ENCODE results near the gene INF2.

INF2 gene

DNA sequence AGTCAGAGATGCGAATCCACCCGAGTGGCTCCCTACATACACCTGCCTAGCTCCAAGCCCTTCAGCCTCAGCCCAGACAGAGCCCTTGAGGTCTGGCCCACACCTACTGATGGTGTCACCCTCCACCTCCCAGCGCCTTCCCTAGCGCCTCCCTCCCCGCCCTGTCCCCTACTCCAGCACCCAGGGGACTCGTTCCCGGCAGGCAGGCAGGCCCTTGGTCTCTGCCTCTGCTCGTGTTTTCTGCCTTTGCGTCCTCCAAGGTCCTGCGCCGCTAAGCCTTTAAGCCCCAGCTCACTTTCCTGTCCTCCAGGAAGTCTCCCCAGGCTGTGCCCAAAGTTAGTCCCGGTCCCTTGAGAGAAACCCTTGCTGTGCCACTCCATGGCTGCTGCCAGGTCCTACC is 12.7 kb downstream of the INF2 start:
- DNase-seq (ENCODE audit: low read depth in 3 of 3), result no peak

DNA sequence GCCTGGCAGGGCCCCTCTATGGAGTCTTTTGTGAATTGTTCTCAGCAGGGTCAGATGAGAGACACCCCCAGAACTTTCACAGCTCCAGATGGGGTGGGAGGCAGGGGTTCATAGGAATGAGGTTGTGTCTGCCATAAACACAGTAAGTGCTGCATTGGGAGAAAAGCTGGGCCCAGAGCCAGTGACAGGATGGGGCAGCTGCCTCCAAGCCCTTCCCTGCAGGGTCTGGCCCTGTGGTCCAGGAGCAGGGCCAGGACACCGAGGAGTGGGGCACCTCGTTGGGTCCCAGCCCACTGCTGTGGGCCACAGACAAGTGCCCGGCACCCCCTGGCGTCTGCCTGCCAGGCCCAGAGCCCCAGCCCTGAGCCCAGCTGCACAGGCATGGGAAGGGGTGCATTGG is 13.3 kb downstream of the INF2 start:
- DNase-seq (ENCODE audit: low read depth in 3 of 3), result no peak

DNA sequence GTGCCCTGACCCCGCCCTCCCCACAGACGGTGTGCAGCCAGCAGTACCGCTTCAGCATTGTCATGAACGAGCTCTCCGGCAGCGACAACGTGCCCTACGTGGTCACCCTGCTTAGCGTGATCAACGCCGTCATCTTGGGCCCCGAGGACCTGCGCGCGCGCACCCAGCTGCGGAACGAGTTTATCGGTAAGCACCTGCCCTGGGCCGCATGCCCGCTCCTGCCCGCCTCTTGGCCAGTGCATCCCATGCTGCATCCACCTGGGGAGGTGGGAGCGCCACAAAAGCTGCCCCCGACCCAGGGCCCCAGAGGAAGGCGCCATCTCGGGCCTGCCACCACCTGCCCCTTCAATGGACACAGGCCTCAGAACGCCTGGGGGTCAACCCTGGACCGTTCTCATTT is 13.9 kb downstream of the INF2 start:
- DNase-seq (ENCODE audit: low read depth in 3 of 3), result no peak

DNA sequence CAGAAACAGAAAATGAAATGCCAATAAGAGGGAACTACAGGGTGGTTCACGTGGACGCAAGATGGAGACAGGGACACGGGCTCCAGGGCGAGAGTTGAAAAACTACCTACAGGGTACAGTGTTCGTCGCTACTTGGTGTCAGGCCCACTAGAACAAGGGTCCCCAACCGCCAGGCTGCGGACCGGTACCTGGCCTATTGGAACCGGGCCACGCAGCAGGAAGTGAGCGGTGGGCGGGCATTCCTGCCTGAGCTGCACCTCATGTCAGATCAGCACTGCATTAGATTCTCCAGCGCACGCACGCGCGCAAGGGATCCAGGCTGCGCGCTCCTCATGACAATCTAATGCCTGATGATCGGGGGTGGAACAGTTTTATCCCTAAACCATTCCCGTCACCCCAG is 14.8 kb downstream of the INF2 start:
- DNase-seq (ENCODE audit: low read depth in 3 of 3), result no peak

DNA sequence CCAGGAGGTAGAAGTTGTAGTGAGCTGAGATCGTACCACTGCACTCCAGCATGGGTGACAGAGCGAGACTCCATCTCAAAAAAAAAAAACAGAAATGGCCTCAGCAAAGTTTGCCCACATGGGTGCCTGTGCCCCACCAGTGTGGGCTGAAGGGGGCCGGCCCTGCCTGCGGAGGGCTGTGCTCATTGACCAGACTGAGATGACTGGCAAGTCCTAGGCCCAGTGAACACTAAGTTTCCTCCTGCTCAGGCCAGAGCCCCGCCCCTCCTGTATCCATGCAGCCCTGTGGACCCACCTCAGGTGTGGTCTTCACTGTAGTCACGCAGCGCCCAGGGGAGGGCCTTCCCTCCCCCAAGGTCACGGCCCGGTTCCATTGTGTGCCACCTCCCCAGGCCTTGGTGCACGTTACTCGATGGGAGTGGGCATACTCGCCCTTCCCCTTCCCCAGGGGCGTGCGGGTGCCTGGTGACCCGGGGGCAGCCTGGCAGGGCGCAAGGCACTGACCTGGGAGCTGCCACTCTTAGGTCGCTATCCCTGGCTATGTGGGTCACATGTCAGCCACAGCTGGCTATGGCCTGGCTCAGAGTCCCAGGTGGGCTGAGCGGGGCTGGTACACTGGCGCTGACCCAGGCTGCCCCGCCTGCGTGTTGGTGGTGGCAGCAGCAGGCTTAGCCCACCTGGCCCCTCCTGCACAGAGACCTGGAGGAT is 16.1 kb downstream of the INF2 start:
- no peak for DNase-seq (ENCODE audit: low read depth in 3 of 3)

DNA sequence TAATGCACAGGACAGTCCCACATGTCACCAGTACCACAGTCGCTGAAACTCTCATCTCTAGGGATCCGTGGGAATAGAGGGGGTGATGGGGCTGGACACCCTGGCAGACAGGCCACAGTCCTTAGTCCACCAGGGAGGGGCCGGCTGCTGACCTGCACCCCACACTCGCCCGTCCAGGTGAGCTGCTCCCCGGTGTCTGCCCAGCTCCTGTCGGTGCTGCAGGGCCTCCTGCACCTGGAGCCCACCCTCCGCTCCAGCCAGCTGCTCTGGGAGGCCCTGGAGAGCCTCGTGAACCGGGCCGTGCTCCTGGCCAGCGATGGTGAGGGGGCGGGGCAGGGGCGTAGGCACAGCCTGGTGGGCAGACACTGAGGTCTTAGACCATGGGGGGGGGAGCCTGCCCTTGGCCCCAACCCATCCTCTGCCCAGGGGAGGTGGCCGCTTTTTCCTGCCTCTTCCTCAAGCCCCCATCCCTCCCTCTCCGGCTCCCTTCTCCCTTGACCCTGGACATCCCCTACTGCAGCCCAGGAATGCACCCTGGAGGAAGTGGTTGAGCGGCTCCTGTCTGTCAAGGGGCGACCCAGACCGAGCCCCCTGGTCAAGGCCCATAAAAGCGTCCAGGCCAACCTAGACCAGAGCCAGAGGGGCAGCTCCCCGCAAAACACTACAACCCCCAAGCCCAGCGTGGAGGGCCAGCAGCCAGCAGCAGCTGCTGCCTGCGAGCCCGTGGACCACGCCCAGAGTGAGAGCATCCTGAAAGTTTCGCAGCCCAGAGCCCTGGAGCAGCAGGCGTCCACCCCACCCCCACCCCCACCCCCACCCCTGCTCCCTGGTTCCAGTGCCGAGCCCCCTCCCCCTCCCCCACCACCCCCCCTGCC is 17.6 kb downstream of the INF2 start:
- no peak for DNase-seq (ENCODE audit: low read depth in 3 of 3)

DNA sequence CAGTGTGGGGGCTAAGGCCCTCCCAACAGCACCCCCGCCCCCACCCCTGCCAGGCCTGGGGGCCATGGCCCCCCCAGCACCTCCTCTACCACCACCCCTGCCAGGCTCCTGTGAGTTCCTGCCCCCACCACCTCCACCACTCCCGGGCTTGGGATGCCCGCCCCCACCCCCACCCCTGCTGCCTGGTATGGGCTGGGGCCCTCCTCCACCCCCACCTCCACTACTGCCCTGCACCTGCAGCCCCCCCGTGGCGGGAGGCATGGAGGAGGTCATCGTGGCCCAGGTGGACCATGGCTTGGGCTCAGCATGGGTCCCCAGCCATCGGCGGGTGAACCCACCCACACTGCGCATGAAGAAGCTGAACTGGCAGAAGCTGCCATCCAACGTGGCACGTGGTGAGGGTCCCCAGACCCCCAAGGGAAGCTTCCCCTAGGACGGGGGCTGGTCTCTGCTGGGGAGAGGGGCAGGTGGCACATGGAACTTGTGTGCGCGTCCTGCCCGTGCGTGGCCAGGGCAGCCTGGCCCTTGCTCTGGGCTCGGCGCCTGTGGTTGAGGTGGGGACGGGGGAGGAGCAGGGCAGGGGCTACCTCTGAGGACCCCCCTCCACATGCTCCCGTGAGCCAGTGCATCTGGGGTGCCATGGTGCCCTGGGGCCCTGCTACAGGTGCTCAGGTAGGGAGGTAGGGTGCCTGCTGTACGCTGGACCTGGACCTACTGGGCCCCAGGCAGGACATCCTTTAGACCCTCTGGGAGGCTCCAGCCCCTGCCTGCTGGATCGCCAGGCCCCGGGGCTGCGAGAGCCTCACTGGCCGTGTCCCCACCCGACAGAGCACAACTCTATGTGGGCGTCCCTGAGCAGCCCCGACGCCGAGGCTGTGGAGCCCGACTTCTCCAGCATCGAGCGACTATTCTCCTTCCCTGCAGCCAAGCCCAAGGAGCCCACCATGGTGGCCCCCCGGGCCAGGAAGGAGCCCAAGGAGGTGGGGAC is 18.5 kb downstream of the INF2 start:
- DNase-seq (ENCODE audit: low read depth in 3 of 3), result no peak

DNA sequence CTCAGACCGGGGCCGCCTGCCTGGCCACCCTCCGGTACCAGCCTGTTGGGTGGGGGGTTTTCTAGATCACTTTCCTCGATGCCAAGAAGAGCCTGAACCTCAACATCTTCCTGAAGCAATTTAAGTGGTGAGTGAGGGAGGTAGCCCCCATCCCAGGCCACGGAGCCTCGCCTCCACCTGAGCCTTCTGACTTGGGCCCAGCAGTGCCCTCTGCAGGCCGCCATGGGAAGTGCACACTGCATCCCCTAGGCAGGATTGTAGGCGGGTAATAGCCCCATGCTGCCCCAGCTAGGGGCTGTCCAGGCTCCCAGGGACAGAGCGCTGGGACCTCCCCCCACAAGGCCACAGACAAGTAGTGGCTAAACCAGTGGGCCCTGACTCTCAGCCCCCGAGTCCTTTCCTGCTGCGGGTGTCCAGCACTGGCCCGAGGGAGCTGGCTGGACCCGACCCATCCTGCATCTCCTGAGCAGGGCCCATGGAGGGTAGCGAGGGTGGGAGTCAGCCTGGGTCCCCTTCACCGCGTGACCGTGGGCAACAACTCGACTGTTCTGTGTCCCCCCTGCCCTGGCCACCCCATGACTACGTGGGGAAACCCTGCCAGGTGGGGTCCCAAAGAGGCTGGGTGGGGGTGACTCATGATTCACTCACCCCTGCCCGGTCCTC is 19.3 kb downstream of the INF2 start:
- DNase-seq (ENCODE audit: low read depth in 3 of 3), result peak; percentile 47 to 72 (median 58)

DNA sequence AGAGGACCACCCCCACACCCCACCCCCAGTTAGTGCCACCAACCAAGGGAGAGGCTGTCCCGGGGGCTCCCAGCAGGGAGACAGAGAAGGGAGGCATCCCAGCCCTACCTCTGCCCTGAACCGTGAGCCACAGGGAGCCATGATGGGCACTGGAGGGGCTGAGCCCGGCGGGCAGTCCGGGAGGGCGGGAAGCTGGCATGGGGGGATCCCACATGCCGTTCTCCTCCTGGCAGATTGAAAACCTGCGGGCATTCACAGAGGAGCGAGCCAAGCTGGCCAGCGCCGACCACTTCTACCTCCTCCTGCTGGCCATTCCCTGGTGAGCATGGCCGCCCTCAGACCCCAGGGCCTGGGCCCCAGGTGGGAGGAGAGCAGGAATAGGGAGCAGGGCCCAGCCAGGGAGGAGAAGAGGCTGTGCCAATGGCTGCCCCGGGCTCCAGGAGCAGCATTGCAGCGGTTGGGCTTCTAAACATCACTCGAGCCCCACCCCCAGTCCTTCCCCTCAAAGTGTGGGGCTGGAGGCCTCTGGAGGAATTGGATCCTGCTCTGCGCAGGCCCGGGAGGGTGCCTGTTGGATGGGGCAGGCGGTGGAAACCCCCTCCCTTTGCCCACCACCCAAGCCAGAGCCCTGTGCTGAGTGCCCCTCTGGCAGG is 20.1 kb downstream of the INF2 start:
- DNase-seq (ENCODE audit: low read depth in 3 of 3), result no peak

DNA sequence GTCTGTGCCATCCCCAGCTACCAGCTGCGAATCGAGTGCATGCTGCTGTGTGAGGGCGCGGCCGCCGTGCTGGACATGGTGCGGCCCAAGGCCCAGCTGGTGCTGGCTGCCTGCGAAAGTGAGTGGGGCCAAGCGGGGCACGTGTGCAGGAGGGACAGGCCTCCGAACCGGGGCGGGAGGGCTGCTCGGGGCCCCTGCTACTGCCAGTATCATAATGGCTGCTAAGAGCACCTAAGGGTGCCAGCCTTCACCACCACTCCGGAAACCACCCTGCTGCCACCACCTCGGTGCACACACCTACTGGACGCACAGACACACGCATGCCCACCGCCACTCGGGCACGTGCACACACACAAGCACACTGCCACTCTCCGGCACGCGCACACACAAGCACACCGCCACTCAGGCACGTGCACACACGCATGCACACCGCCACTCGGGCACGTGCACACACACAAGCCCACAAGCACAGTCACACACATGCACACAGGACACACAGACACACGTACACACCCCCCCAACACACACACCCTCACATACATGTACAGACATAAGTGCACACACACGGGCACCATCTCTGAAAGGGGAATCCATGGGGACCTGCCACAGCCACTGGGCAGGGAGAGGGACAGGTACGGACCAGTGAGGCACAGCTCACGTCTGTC is 20.8 kb downstream of the INF2 start:
- DNase-seq (ENCODE audit: low read depth in 3 of 3), result no peak

DNA sequence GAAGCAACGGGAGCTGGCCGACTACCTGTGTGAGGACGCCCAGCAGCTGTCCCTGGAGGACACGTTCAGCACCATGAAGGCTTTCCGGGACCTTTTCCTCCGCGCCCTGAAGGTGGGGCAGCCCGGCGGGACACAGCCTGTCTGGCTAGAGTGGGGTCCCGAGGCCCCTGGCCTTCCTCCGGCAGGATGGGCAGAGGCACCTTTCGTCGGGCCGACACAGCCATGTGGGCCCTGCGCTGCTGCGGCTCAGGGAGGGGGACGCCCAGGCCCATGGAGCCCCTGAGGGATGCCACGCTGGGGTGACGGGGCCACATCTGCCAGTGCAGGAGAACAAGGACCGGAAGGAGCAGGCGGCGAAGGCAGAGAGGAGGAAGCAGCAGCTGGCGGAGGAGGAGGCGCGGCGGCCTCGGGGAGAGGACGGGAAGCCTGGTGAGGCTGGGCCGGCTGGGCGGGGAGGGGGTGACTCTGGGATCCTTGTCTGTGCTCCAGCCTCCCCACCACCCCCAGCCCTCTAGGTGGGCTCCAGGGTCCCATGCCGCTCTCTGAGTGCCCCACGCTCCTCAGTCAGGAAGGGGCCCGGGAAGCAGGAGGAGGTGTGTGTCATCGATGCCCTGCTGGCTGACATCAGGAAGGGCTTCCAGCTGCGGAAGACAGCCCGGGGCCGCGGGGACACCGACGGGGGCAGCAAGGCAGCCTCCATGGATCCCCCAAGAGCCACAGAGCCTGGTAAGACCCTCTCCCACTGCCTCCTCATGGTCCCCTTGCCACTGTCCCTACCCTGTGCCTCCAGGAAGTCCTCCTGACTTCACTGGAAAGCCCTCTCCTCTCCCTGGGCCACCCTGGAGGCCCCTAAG is 23.7 kb downstream of the INF2 start:
- no peak for DNase-seq (ENCODE audit: low read depth in 3 of 3)

DNA sequence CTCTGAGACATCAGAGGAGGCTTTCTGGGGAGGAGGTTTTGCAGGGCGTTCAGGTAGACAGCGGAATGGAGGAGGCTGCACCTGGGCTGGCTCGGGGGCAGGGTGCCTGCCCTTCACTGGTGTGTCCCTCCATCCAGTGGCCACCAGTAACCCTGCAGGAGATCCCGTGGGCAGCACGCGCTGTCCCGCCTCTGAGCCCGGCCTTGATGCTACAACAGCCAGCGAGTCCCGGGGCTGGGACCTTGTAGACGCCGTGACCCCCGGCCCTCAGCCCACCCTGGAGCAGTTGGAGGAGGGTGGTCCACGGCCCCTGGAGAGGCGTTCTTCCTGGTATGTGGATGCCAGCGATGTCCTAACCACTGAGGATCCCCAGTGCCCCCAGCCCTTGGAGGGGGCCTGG is 24.6 kb downstream of the INF2 start:
- DNase-seq (ENCODE audit: low read depth in 3 of 3), result no peak

DNA sequence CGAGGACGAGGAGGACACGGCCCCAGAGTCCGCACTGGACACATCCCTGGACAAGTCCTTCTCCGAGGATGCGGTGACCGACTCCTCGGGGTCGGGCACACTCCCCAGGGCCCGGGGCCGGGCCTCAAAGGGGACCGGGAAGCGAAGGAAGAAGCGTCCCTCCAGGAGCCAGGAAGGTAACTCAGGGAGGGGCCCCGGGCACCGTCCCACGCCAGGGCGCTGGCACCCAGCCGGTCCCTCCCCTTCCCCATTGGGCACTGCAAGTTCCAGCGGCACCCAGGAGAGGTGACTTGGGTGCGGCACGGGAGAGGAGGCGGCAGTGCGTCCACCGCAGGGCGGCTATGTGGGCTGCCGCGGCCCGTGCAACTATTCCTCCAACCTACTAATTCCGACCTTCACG is 25.3 kb downstream of the INF2 start:
- DNase-seq (ENCODE audit: low read depth in 3 of 3), result no peak

DNA sequence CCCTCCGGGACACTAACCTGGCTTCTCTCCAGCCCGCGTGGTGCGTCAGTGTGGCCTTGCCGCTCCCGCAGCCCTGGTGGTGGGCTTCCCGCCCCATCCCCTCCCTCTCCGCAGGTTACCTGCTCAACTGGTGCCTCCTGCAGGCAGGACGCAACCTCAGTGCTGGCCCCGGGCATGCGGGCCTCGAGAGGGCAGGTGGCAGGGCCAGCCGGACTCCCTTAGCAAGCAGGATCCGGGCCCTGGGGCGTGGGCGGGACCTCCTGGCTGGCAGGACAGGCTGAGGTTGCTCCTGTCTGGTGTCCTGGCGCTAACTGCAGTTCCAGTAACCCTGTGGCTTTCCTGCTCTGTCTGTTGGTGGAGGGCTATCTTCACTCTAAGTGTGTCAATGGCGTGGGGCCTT is 26.0 kb downstream of the INF2 start:
- no peak for DNase-seq (ENCODE audit: low read depth in 3 of 3)

DNA sequence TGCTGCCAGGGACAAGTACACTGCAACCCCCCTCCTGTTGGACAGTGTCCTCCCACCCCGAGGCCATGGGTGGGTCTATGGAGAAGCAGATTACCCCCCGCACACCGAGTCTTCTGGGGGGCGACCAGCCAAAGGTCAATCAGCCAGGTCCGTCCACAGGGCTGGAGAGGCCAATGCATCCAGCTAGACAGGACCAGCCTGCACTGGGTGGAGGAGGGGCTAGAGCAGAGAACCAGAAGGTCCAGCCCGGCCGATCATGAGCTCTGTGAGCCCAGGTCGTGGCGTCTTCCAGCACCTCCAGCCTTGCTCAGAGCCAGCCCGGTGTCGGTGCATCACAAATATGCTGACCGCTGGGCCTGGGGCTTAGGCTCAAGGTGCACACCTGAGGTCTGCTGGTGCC is 26.5 kb downstream of the INF2 start:
- DNase-seq (ENCODE audit: low read depth in 3 of 3), result no peak

DNA sequence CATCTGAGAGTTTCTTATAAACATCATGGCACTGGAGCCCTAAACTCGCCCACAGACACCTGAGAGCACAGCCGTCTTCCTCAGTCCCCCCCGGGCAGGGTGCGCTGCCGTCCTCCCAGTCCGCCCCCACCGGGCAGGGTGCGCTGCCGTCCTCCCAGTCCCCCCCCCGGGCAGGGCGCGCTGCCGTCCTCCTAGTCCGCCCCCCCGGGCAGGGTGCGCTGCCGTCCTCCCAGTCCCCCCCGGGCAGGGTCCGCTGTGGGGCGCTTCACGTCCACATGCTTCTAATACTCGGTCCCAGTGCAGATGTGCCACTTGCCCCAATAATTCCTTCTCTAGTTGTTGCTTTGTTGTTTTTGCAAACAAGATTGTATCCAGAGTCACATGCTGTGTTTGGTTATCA is 27.7 kb downstream of the INF2 start:
- no peak for DNase-seq (ENCODE audit: low read depth in 3 of 3)

DNA sequence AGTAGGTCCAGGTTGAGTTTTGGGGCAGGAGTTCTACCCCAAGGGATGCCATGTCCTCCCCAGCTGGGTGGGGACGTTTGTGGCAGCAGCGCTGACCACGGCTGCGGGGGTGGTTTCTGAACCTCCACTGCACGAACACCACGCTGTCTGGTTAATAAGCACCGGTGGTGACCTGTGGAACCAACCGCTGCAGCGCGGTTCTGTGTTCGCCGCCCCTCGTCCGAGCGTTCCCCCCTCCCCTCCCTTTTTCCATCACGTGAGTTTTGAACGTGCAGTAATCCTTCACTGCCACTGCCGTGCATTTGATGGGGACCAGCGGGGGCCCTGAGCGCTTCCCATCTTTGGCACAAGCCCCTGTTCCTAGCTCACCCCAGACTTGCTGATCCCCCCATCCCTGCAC is 28.2 kb downstream of the INF2 start:
- DNase-seq (ENCODE audit: low read depth in 3 of 3), result no peak

DNA sequence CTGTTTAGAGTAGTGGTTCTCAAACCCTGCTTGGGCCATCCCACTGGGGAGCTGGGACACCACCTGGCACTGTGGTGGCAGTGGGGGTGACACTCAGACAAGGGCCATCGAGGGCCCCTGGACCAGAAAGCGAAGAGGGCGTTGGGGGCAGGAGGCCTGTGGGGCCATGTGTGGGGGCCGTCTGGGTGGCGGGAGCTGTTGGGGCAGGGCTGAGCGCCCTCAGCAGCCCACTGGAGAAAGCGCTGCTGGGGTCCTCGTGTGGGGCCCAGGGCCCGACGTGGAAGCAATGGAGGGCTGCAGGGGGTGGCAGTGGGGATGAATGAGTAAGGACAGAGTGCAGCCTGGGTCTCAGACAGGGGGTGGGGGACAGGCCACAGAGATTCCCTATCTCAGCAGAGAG is 28.7 kb downstream of the INF2 start:
- no peak for DNase-seq (ENCODE audit: low read depth in 3 of 3)

DNA sequence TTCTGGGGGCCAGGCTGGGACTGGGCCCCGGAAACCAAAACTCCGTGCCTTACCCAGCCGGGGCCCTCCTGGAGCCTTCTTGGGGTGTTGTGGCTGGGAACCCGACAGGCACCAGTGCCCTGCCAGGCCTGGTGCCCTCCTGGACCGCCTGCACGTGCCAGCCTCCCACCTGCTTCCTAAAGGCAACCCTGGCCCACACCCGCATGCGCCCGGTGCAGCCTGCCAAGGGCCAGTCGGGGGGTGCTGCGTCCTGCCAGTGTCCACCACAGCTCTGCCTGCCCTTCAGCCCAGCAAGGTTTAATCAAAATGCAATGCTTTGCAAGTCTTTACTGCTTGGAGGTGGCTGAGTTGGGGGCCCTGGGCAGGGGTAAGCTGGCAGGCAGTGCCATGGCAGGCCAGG is 29.5 kb downstream of the INF2 start:
- no peak for DNase-seq (ENCODE audit: low read depth in 3 of 3)

DNA sequence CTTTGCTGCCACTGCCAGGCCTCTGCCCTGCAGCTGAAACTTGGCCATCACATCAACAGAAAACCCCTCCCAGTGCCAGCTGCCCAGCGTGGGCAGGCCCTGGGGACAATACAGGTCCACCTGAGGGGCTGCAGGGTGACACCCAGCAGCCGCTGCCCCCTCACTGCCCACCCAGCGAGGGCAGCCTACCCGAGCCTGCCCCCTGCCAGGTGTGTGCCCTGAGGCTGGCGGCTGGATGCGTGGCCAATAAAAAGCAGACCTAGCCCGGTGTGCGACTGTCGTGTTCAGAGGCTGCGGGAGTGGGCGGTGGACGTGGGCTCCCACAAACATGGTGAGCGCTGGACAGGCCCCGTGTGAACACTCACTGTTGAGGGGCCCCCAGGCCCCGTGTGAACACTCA is 29.9 kb downstream of the INF2 start:
- DNase-seq (ENCODE audit: low read depth in 3 of 3), result no peak
